Measurements from ENCODE around the gene SPATA31A1.
"Not testable (repeated sequence)": the region's sequence is repeated elsewhere in the genome, so short reads cannot be mapped to it uniquely, and the experiment has no call there.

Gene SPATA31A1

DNA sequence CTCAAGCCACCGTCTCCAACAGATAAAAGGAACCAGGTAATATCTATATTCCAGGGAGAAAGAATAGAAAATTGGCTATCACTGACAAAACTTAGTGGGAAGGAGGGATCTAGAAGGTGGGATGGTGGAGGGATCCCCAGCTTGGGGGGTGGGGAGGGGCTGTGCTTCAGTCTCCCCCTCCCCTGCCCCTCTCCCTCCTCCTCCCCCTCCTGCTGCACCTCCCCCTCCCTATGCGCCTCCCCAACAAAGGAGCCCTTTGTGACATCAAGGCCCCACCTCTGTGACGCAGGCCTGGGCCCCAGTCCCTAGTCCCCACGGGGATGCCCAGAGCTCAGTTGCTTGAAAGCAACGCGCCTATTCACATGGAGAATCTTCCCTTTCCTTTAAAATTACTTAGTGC is at the start of gene SPATA31A1:
TSS of gene SPATA31A1 (plus strand) at position 301 of the 400 bp plus-strand sequence. CDS start at position 363, 62 bp downstream.
- not testable (repeated sequence) for DNase-seq (ENCODE audit: low spot score)

DNA sequence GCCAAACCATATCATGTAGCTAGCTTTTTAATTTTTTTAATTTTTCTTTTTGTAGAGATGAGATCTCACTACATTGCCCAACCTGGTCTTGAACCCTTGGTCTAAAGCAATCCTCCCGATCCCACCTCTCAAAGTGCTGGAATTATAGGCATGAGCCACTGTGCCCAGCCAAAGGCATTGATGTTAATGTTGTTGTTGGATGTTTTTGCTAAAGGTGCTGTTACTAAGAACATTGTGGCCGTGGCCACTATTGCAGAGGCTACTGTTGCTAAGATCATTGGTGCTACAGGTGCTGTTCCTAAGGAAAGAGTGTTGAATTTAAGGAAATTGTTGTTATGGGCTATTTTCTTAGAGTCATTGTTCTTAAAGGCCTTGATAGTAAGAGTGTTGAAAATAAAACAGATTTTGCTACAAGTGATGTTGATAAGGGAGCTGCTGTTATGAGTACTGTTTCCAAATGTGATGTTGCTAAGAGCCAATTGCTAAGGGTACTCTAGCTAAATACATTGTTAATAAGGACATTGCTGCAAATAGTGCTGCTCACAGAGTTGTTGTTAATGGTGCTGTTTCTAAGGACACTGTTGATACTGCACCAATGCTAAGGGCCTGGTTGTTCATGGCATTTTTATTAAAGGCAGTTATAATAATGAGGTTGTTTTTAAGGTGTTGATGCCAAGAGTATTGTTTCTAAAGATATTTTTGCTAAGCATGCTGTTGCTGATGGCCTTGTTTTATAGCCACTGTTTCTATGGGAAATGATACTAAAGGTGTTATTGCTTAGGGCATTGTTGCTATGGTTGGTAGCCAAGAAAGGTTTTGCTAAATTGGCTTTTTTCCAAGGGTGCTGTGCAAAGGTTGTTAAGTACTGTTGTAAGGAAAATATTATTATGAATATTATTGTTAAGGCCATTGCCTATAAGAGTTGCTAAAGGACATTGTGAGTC is 52.1 kb downstream of the SPATA31A1 start:
- not testable (repeated sequence) for DNase-seq (ENCODE audit: low spot score)

DNA sequence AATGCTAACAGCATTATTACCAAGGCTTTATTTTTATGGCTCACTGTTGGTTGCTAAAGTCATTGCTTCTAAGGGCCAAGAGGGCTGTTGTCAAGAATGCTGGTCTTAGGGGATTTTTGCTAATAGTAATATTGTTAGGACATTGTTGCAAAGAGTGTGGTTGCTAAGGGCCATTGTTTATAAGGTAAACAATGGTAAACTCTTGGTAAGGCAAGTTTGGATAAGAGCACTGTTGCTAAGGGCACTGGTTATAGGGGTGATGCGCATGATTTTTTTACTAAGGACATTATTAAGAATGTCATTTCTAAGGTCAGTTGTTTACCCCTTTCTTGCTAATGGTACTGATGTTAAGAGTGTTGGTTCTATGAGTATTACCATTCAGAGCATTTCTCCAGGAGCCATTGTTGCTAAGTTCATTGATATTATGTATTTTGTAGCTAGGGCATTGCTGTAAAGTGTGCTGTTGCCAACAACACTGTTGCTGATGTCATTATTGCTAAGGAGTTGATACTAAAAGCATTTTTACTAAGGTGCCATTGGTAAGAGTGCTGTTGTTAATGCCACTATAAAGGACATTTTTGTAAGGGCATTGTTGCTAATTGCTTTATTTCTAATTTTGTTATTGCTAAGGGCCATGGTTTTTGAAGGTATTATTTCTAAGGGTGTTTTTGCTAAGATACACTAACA is 55.9 kb downstream of the SPATA31A1 start:
- not testable (repeated sequence) for DNase-seq (ENCODE audit: low spot score)

Data from AG20443 (cell line).